DOHH2 (cell line): ENCODE data around the gene PHLPP1.

Experiments used
- H3F3A ChIP-seq: fragments of 200-600 bp; sonication (generic), shearing (Covaris generic); 2 replicates; pipeline ENCODE4 v1.6.0; 2016; ENCODE audit warnings: antibody characterized with exemption, mild to moderate bottlenecking; ENCODE audit not compliant: control insufficient read depth, insufficient read depth
- H3K27ac ChIP-seq: fragments of 200-600 bp; sonication (generic); 2 replicates; pipeline ENCODE4 v1.5.1; 2014; ENCODE audit warnings: low read depth, mild to moderate bottlenecking, low read length, moderate library complexity
- H3K27me3 ChIP-seq: fragments of 200-600 bp; sonication (generic); 2 replicates; pipeline ENCODE4 v1.6.1; 2014; ENCODE audit warnings: mild to moderate bottlenecking, low read length, mixed read lengths; ENCODE audit not compliant: control insufficient read depth
- H3K36me3 ChIP-seq: fragments of 200-600 bp; sonication (generic); 2 replicates; pipeline ENCODE4 v1.6.1; 2014; ENCODE audit warnings: mild to moderate bottlenecking, low read length, moderate library complexity, mixed read lengths; ENCODE audit not compliant: control insufficient read depth
- H3K4me1 ChIP-seq: fragments of 200-600 bp; sonication (generic); 2 replicates; pipeline ENCODE4 v1.6.1; 2014; ENCODE audit warnings: mild to moderate bottlenecking, low read length, mixed read lengths; ENCODE audit not compliant: control insufficient read depth
- H3K4me2 ChIP-seq: fragments of 200-600 bp; sonication (generic); 2 replicates; pipeline ENCODE4 v1.6.0; 2014; ENCODE audit warnings: mild to moderate bottlenecking, low read length, moderate library complexity
- H3K4me3 ChIP-seq: fragments of 200-600 bp; sonication (generic); 2 replicates; pipeline ENCODE4 v1.5.1; 2014; ENCODE audit warnings: mild to moderate bottlenecking, low read length, mixed read lengths
- H3K79me2 ChIP-seq: fragments of 200-600 bp; sonication (generic); 2 replicates; pipeline ENCODE4 v1.6.1; 2014; ENCODE audit warnings: mild to moderate bottlenecking, low read length, mixed read lengths; ENCODE audit not compliant: control insufficient read depth
- H3K9me2 ChIP-seq: fragments of 200-600 bp; sonication (generic); replicated peaks from 2 replicates; pipeline ENCODE4 v1.6.1; 2014; ENCODE audit warnings: mild to moderate bottlenecking, low read length, mixed read lengths; ENCODE audit not compliant: control insufficient read depth
- H3K9me3 ChIP-seq: fragments of 200-600 bp; sonication (generic); 2 replicates; pipeline ENCODE4 v1.6.1; 2014; ENCODE audit warnings: antibody characterized with exemption, low read length, mixed read lengths; ENCODE audit not compliant: control insufficient read depth, insufficient read depth
- H4K20me1 ChIP-seq: fragments of 200-600 bp; sonication (generic); 2 replicates; pipeline ENCODE4 v1.6.0; 2014; ENCODE audit warnings: low read depth, mild to moderate bottlenecking, antibody characterized with exemption, low read length, moderate library complexity; ENCODE audit not compliant: control insufficient read depth, insufficient read depth
- EZH2phosphoT487 ChIP-seq: fragments of 200-600 bp; sonication (generic); IDR thresholded peaks from 2 replicates; pipeline ENCODE4 v1.6.1; 2017; ENCODE audit warnings: borderline replicate concordance, mild to moderate bottlenecking, antibody characterized with exemption, low read length, moderate library complexity, mixed read lengths
- TF ChIP-seq, protein P1 (sequence below): fragments of 200-600 bp; sonication (generic); IDR thresholded peaks from one replicate; pipeline ENCODE4 v1.5.1; 2014; ENCODE audit warnings: antibody characterized with exemption, mild to moderate bottlenecking, low read depth, low read length; ENCODE audit not compliant: poor library complexity, severe bottlenecking

Gene PHLPP1

DNA sequence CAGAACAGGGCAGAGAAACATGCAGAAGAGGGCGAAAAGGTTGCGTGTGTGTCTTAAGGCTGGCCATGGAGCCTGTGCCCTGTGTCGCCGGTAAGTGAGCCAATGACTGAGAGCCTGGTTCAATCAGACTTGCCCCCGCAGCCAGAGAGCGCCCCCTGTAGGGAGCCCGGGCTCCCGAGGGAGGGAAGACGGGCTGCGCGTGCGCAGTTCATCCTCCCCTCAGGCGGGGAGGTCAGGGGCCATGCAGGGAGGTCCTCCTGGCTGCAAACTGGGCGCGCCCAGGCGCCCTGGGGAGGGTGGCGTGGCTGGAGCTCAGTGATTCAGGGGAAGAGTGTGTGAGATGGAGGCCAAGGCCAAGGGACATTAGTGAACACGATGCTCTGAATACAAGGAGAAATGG lies 276.6 kb downstream of the PHLPP1 start:
- Histone ChIP-seq H3K36me3 (no peaks in the 10 kb centered on the region), H3K4me1 (no peaks in the 10 kb centered on the region), H3K9me2 (no peaks in the 10 kb centered on the region), H4K20me1 (no peaks in the 10 kb centered on the region), H3K27ac (no peak overlapping the region), H3K4me2 (no peak overlapping the region), H3K27me3 (no peaks in the 10 kb centered on the region), H3K79me2 (no peaks in the 10 kb centered on the region), H3K9me3 (no peaks in the 10 kb centered on the region), H3K4me3 (no peak overlapping the region), H3F3A (no peaks in the 10 kb centered on the region)
- no peak for TF ChIP-seq EZH2phosphoT487
- TF ChIP-seq, protein P1, sequence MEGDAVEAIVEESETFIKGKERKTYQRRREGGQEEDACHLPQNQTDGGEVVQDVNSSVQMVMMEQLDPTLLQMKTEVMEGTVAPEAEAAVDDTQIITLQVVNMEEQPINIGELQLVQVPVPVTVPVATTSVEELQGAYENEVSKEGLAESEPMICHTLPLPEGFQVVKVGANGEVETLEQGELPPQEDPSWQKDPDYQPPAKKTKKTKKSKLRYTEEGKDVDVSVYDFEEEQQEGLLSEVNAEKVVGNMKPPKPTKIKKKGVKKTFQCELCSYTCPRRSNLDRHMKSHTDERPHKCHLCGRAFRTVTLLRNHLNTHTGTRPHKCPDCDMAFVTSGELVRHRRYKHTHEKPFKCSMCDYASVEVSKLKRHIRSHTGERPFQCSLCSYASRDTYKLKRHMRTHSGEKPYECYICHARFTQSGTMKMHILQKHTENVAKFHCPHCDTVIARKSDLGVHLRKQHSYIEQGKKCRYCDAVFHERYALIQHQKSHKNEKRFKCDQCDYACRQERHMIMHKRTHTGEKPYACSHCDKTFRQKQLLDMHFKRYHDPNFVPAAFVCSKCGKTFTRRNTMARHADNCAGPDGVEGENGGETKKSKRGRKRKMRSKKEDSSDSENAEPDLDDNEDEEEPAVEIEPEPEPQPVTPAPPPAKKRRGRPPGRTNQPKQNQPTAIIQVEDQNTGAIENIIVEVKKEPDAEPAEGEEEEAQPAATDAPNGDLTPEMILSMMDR, result no peak

DNA sequence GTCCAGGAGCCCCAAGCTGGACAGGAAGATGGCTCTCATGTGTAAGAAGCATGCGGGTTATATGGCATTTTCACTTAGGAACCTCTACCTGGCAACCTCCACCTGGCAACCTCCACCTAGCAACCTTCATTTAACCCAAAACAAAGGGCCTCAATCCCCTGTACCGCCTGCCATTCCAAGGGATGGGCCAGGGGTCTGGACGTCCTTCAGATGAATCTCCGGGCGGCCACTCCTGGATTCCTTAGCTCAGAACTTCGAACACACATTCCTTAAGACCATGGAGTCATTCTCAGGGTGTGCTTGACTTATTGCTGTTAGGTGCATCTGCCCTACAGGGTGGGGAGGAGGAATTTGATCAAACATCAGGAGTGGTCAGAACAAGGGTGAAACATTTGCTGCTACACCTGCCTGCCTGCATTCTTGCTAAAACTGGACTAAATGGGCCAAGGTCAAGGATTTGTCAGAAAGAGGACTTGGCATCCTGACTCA lies 277.6 kb downstream of the PHLPP1 start:
- Histone ChIP-seq H3K4me3 (no peak overlapping the region), H3K79me2 (no peaks in the 10 kb centered on the region), H3K9me2 (no peaks in the 10 kb centered on the region), H3F3A (no peaks in the 10 kb centered on the region), H3K27me3 (no peaks in the 10 kb centered on the region), H3K4me1 (no peaks in the 10 kb centered on the region), H3K4me2 (no peak overlapping the region), H3K9me3 (no peaks in the 10 kb centered on the region), H3K27ac (no peak overlapping the region), H3K36me3 (no peaks in the 10 kb centered on the region), H4K20me1 (no peaks in the 10 kb centered on the region)
- no peak for TF ChIP-seq EZH2phosphoT487
- TF ChIP-seq, protein P1, result no peak

DNA sequence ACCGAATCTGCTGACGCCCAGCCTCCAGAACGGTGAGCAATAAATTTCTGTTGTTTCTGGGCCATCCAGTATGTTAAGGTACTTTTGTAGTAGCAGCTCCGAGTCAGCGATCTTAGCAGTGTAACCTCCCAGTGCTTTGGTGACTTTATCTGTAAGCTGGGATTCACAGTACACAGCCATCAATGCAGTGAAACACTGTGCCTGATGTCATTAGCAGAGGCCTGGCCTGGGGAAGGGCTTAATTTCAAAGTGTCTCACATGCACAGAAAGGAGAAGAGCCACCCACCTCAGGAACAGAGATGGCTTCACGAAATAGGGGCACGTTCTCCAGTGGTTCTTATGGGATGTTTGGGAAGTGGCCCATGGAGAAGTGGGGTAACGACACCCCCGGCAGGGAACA lies 281.2 kb downstream of the PHLPP1 start:
- Histone ChIP-seq H3K27ac (no peak overlapping the region), H3K4me1 (no peaks in the 10 kb centered on the region), H3K36me3 (no peaks in the 10 kb centered on the region), H3K4me2 (no peak overlapping the region), H3K9me2 (no peaks in the 10 kb centered on the region), H3K9me3 (no peaks in the 10 kb centered on the region), H3K4me3 (no peak overlapping the region), H4K20me1 (no peaks in the 10 kb centered on the region), H3F3A (no peaks in the 10 kb centered on the region), H3K27me3 (0 out of 2 replicates have a peak, but pooled peaks cover 2% of the 10 kb centered on the region), H3K79me2 (no peaks in the 10 kb centered on the region)
- TF ChIP-seq, protein P1, result no peak
- no peak for TF ChIP-seq EZH2phosphoT487
